SH-SY5Y (cell line): ENCODE data around the gene CEP131.

Experiments used
- GATA2 ChIP-seq: IDR thresholded peaks from 2 replicates; pipeline ENCODE4 v1.6.1; 2011; ENCODE audit warnings: mild to moderate bottlenecking, low read depth, low read length
- GATA3 ChIP-seq: IDR thresholded peaks from 2 replicates; pipeline ENCODE4 v1.6.1; 2011; ENCODE audit warnings: low read depth, mild to moderate bottlenecking, low read length, moderate library complexity

Gene CEP131

DNA sequence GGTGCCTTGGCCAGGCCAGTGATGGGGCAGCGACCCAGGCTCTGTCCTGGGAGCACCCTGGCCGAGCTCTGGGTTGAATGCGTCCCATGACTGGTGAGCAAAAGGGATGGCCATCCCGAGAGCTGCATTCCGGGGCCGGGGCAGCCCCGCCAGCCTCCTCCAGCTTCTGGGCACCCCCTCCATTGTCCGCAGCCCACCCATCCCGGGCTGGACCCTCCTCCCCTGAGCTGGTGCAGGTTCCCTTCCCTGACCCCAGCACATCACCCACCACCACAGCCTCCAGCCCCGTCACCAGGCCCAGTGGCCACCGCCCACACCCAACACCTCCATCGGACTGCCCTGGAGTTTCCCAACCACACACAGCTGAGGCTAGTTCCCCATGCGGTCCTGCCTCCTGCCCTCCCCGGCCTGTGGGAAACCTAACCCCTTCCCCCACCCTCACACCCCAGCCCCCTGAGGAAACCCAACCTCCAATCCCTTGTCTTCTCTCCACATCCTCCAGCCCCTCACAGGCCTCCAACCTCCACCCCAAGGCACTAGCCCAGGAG, 73.7 kb downstream of the CEP131 start:
- TF ChIP-seq GATA2 (no peak), GATA3 (no peak)

DNA sequence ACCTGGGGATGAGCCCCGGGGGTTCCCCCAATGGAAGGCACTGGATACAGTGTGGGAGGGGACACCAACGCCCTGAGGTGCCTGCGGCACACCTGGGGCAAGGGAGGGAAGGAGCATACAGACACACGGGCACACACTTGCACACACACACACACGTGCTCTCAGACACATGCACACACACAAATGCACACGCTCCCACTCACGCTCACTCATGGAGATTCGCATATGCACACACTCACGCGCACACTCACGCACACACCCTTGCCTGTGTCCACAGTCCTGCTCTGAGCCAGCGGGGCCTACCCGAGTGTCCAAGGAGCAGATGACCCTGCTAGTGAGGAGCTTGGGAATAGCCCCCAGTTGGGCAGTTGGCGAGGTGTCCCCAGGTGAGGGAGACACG, 74.2 kb downstream of the CEP131 start:
- TF ChIP-seq GATA3 (no peak), GATA2 (no peak)

DNA sequence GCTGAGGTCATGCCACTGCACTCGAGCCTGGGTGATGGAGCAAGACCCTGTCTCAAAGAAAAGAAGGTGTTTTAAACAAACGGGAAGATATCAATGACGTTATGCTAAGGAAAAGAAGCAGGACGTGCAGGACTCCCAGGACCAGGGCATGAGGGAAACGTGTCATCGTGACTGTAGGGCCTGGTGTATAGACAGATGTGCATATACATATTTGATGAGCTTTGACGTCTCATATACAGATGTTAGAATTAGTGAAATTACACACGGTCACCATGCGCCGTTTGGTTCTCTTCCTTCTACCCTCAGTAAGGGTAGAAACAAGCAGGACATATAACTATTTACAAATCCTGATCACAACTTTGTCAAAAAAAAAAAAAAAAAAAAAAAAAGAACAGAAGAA, 75.1 kb downstream of the CEP131 start:
- no peak for TF ChIP-seq GATA2
- TF ChIP-seq GATA3, result no peak

DNA sequence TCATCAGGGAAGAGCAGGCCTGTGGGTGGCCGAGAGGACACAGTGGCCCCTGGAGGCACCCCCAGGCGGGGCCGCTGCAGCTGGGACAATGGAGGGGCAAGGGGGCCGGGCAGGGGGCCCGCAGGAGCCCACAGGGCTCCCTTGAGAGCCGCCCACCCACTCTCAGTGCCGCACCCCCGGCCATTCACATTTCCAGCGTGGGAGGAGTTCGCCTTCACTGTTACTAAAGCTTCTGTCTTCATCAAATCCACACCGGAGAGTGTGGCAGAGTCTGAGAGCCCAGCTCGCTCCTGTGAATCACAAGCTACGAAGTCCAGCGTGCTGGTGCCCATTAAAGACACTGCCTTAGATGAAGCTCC, 78.4 kb downstream of the CEP131 start:
- no peak for TF ChIP-seq GATA3
- TF ChIP-seq GATA2, result no peak

DNA sequence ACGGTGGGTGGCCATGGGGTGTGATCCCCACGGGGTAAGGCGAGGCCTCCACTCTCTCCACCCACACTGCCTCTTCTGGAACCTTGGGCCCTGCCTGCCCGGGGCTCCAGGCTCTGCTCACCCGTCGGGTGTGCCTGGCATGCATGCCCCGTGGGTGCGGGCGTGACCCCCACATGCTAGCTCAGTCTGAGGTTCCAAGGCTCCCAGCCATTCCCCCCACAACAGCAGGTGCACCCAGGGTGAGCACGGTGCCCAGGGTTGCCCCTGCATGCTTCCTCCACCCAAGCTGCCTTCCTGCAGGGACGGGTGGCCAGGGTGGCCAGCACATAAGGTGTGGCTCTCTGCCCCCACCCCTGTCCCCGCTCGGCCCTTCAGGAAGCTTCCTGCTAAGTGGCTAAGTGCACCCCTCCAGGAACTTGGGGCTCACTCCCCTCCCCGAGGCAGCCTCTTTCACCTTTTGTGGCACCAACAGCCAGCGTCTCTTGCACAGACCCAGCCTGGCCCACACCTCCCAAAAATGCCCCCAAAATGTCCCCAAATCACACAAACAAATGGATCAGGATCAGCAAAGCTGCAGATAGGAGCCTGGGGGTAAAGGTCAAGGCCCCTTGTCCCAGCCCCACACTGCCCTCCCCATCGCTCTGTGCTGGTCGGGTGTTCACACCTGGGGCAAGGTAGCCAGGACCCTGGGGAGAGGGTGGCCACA, 78.9 kb downstream of the CEP131 start:
- TF ChIP-seq GATA3, result no peak
- no peak for TF ChIP-seq GATA2

DNA sequence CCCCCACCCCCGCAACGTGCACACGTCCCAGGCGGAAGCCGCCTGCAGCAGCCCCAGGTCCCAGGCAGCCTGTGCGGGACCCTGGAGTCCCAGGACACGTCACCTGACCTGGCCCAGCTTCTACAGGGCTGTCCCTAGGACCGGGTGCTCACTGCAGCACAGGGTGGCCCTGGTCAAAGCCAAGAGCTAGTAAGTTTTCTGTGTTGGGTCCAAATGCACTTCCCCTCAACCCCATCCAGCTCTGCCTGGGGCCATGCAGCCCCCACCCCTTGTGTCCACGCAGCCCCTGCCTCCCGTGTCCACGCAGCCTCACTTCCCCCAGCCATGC, 79.6 kb downstream of the CEP131 start:
- no peak for TF ChIP-seq GATA3
- TF ChIP-seq GATA2, result no peak

DNA sequence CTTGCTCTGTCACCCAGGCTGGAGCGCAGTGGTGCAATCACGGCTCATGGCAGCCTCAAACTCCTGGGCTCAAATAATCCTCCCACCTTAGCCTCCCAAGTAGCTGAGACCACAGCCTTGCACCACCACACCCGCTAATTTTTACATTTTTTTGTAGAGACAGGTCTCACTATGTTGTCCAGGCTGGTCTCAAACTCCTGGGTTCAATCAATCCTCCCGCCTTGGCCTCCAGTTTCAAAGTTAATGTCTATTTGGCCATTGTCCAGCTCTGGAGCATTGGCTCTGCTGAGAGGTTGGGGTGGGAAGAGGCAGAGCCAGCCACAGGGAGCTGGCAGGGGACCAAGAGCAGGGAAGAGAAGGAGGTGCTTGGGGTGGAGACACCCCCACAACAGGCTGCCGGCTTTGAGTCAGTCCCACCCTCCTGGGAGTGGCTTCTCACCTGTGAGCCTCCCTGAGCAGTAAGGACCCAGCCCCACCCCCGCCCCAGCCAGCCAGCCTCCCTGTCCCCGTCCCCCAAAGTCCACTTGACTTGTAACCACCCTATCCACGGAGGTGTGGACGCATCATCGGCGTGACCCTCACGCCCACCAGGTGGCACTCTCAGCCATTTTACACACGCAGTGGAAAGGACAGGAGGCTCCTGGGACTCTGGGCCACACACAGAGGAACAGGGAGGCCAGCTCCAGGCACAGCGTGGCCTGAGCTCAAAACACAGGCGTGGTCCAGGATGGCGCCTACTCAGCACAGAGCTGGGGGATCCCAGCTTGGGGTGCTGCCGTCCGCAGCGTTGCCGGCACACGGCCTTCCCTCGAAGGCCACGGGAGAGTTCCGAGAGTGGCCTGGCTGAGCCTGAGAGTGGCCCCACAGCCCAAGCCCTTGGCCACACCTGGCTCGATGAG, 80.2 kb downstream of the CEP131 start:
- TF ChIP-seq GATA3 (no peak), GATA2 (no peak)

DNA sequence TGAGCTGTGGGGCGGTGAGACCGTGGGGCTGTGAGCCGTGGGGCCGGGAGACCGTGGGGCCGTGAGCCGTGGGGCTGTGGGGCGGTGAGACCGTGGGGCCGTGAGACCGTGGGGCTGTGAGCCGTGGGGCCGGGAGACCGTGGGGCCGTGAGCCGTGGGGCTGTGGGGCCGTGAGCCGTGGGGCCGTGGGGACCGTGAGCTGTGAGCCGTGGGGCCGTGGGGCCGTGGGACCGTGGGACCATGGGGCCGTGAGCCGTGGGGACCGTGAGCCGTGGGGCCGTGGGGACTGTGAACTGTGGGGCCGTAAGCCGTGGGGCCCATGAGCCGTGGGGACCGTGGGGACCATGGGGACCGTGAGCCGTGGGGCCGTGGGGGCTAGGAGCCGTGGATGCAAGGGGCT, 82.1 kb downstream of the CEP131 start:
- TF ChIP-seq GATA2 (no peak), GATA3 (no peak)

DNA sequence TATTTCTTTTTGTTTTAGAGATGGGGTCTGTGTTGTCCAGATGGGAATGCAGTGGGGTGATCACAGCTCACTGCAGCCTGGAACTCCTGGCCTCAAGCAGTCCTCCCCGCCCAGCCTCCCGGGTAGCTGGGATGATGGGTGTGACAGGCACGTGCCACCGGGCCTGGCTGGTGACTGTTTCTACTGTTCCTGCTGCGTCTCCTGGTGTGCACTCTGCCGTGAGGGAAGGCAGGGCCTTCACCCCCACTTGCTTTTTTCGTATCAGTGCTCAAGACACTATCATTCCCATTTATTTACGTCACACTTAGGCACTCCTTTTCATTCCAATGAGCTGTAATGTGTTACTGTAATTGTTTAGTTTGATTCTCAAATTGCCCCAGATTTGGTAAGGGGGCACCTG, 82.7 kb downstream of the CEP131 start:
- TF ChIP-seq GATA2 (no peak), GATA3 (no peak)
